Effector memory CD8-positive, alpha-beta T cell (primary cell): ENCODE measurements around the gene OPA3.

Experiments used
- ATAC-seq: fragments of 150-1000 bp; cut with Tn5 transposase; replicated peaks from 2 replicates; pipeline ENCODE4 v1.10.0; 2021; ENCODE audit warnings: mild to moderate bottlenecking, moderate library complexity
- DNase-seq, 3 experiments: peaks; one replicate each; pipeline ENCODE4 v3.0.0; 2021
- H3K27ac Mint-ChIP-seq, 2 donors: one replicate each; pipeline ENCODE4 v1.8.0; 2022; ENCODE audit warnings: mild to moderate bottlenecking in 2 of 2, mixed read lengths in 2 of 2, moderate library complexity in 2 of 2
- H3K27me3 Mint-ChIP-seq, 2 donors: one replicate each; pipeline ENCODE4 v1.8.0; 2022; ENCODE audit warnings: mixed read lengths in 2 of 2
- H3K36me3 Mint-ChIP-seq: one replicate; pipeline ENCODE4 v1.8.0; 2022; ENCODE audit warnings: mild to moderate bottlenecking, moderate library complexity, mixed read lengths; ENCODE audit not compliant: insufficient read depth
- H3K4me1 Mint-ChIP-seq, 2 donors: one replicate each; pipeline ENCODE4 v1.8.0; 2022; ENCODE audit warnings: low read depth in 2 of 2, mixed read lengths in 2 of 2
- H3K4me3 Mint-ChIP-seq, 2 donors: one replicate each; pipeline ENCODE4 v1.8.0; 2022; ENCODE audit warnings: mild to moderate bottlenecking in 2 of 2, mixed read lengths in 2 of 2, moderate library complexity in 2 of 2
- H3K9me3 Mint-ChIP-seq, 2 donors: one replicate each; pipeline ENCODE4 v1.8.0; 2022; ENCODE audit warnings: mixed read lengths in 2 of 2

Gene OPA3

DNA sequence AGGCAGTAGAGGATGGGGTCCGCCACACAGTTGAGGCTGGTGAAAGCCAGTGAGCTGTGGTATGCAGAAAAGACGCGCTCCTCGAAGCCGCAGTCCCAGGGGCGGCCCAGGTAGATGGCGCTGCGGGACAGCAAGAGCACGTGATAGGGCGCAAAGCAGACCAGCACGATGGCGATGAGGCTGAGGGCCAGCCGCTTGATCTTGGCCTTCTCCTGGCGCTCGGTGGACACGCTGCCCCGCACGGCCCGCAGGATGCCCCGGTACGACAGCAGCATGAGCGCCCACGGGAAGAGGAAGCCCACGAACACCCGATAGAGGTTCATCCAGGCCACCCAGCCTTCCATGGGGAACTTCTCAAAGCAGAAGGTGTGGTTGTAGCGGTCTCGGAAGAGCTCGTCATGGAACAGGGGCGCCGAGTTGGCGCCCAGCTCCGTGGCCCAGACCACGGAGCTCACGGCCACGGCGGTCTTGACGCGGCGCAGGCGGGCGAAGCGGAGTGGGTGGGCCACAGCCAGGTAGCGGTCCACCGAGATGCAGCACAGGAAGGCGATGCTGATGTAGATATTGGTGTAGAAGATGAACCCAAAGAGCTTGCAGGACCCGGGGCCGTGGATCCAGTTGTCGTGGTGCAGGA, 6.5 kb upstream of the OPA3 start:
- ATAC-seq = no peak
- Mint-ChIP-seq H3K9me3 (no peaks in the 10 kb centered on the region), H3K4me3 (no peak overlapping the region), H3K36me3 (no peaks in the 10 kb centered on the region), H3K4me1 (no peaks in the 10 kb centered on the region), H3K27me3 (peaks cover 33 to 45% of the 10 kb centered on the region in 2 donors), H3K27ac (no peak overlapping the region)
- DNase-seq = no peak

DNA sequence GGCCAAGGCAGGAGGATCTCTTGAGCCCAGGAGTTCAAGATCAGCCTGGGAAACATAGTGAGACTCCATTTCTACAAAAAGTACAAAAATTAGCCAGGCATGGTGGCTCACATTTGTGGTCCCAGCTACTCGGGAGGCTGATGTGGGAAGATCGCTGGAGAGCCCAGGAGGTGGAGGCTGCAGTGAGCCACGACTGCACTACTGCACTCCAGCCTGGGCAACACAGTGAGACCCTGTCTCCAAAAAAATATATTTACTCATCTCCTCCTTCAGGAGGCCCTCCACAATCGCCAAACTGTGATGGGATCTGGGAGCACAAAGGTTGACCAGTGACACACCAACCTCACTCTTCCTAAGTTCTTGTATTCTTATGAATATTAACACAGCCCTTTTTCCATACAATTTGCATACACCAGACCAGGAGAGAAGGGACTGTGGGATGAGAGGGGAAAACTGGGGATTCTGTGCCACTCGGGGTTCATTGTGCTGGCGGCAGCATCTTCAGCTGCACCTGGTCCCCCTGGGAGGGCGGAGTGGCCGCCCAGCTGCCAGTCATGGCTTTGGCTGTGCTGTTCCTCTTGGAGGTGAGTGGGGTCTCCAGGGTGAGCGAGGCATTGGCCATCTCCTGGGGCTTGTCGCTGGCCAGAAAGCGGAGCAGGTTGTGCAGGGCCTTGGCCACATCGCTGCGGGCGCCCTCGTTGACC, 5.8 kb upstream of the OPA3 start:
- Mint-ChIP-seq H3K27ac (no peak overlapping the region), H3K4me1 (no peaks in the 10 kb centered on the region), H3K36me3 (no peaks in the 10 kb centered on the region), H3K27me3 (peaks cover 31 to 39% of the 10 kb centered on the region in 2 donors), H3K4me3 (no peak overlapping the region), H3K9me3 (no peaks in the 10 kb centered on the region)
- DNase-seq (no peak), ATAC-seq (no peak)

DNA sequence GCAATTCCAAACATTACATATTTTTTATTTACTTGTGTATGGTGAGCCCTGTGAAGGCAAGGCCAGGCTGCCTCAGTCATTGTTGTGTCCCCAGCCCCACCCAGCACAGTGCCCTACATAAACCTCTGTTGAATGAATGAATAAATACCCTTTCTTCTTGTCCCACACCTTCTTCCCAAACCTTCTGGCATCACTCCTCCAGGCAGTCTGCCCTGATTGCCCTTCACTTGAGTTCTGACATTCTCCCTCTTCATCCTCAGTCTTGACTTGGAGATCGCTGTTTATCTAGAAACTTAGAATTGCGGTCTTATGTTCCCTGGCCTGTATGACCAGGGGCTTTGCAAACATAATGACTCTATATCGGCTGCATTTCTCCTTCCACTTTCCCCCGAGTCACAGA, 5.2 kb upstream of the OPA3 start:
- H3K4me1 Mint-ChIP-seq = peaks cover 6% of the 10 kb centered on the region in 2 donors
- H3K27ac Mint-ChIP-seq = no peak overlapping the region
- no peak for DNase-seq
- peaks cover 31 to 36% of the 10 kb centered on the region in 2 donors for H3K27me3 Mint-ChIP-seq
- no peaks in the 10 kb centered on the region for H3K9me3 Mint-ChIP-seq
- peaks cover 3% of the 10 kb centered on the region for H3K36me3 Mint-ChIP-seq
- no peak overlapping the region for H3K4me3 Mint-ChIP-seq
- ATAC-seq = no peak

GRCh38 chr19:45587873-45588272, 3.3 kb upstream of the OPA3 start:
- Mint-ChIP-seq H3K4me3 (no peak overlapping the region), H3K27ac (no peak overlapping the region), H3K4me1 (peaks cover 12 to 14% of the 10 kb centered on the region in 2 donors)

GRCh38 chr19:45585158-45585577, 566 bp upstream of the OPA3 start:
- Mint-ChIP-seq H3K4me1 (peaks cover 19% of the 10 kb centered on the region in 2 donors), H3K9me3 (no peaks in the 10 kb centered on the region), H3K4me3 (peak overlapping the region; percentile 90 to 92), H3K27me3 (peaks cover 7 to 9% of the 10 kb centered on the region in 2 donors), H3K27ac (peak overlapping the region; percentile 93 to 96), H3K36me3 (peaks cover 21% of the 10 kb centered on the region)
- DNase-seq (no peak), ATAC-seq (no peak)

More at GRCh38 chr19:45587873-45588272, 3.3 kb upstream of the OPA3 start:
- no peak for ATAC-seq
- no peak for DNase-seq
- Mint-ChIP-seq H3K36me3 (peaks cover 12% of the 10 kb centered on the region), H3K9me3 (no peaks in the 10 kb centered on the region), H3K27me3 (peaks cover 31 to 36% of the 10 kb centered on the region in 2 donors)

DNA sequence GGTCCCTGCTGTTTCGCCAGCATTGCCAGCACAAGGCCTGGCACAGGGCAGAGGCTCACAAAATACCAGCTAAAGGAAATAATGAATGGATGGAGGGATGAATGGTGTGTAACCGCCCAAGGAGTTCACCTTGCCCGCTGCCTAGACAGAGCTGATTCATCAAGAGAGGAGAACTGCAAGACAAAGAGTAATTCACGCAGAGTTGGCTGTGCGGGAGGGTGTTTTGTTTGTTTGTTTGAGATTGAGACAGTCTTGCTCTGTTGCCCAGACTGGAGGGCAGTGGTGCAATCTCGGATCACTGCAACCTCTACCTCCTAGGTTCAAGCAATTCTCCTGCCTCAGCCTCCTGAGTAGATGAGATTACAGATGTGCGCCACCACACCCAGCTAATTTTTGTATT, 3.0 kb downstream of the OPA3 start:
- no peak overlapping the region for H3K4me3 Mint-ChIP-seq
- H3K4me1 Mint-ChIP-seq = peaks cover 21 to 23% of the 10 kb centered on the region in 2 donors
- no peak for DNase-seq
- H3K36me3 Mint-ChIP-seq = peaks cover 21% of the 10 kb centered on the region
- no peak for ATAC-seq
- H3K9me3 Mint-ChIP-seq = no peaks in the 10 kb centered on the region
- H3K27ac Mint-ChIP-seq = peak overlapping the region; percentile 53 to 67
- no peaks in the 10 kb centered on the region for H3K27me3 Mint-ChIP-seq

- ATAC-seq (no peak), DNase-seq (no peak)
- Mint-ChIP-seq H3K27me3 (no peaks in the 10 kb centered on the region), H3K4me3 (no peak overlapping the region), H3K9me3 (no peaks in the 10 kb centered on the region), H3K4me1 (peaks cover 11 to 14% of the 10 kb centered on the region in 2 donors), H3K36me3 (peaks cover 9% of the 10 kb centered on the region), H3K27ac (peak overlapping the region in 1 of 2 donors; percentile 39)
Observed at GRCh38 chr19:45578861-45579260, 5.7 kb downstream of the OPA3 start.

GRCh38 chr19:45577111-45577905, 7.3 kb downstream of the OPA3 start:
- no peaks in the 10 kb centered on the region for H3K9me3 Mint-ChIP-seq
- no peaks in the 10 kb centered on the region for H3K27me3 Mint-ChIP-seq
- no peak for ATAC-seq
- peak overlapping the region in 1 of 2 donors; percentile 79 for H3K27ac Mint-ChIP-seq
- no peak overlapping the region for H3K4me3 Mint-ChIP-seq
- no peak for DNase-seq
- H3K36me3 Mint-ChIP-seq = peaks cover 9% of the 10 kb centered on the region
- H3K4me1 Mint-ChIP-seq = peaks cover 5 to 10% of the 10 kb centered on the region in 2 donors

GRCh38 chr19:45576682-45577081, 7.9 kb downstream of the OPA3 start:
- Mint-ChIP-seq H3K36me3 (peaks cover 8% of the 10 kb centered on the region), H3K27me3 (no peaks in the 10 kb centered on the region), H3K4me3 (no peak overlapping the region), H3K4me1 (peaks cover 3 to 10% of the 10 kb centered on the region in 2 donors), H3K27ac (peak overlapping the region in 1 of 2 donors; percentile 79), H3K9me3 (no peaks in the 10 kb centered on the region)
- DNase-seq = no peak
- no peak for ATAC-seq

DNA sequence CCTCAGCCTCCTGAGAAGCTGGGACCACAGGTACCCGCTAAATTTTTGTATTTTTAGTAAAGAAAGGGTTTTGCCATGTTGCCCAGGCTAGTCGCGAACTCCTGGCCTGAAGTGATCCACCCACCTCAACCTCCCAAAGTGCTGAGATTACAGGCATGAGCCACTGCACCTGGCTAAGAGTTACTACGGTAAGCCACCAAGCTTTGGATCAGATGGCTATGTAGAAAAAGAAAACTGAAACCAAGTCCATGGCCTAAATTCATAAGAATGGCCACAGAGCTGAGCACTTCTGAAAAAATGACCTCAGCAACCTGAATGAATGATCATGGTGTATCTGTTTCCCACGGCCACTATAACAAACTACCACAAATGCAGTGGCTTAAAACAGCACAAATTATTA, 9.4 kb downstream of the OPA3 start:
- Mint-ChIP-seq H3K4me1 (peaks cover 4 to 6% of the 10 kb centered on the region in 2 donors), H3K4me3 (no peak overlapping the region), H3K27ac (no peak overlapping the region), H3K36me3 (no peaks in the 10 kb centered on the region), H3K9me3 (no peaks in the 10 kb centered on the region), H3K27me3 (no peaks in the 10 kb centered on the region)
- ATAC-seq = no peak
- DNase-seq = no peak

DNA sequence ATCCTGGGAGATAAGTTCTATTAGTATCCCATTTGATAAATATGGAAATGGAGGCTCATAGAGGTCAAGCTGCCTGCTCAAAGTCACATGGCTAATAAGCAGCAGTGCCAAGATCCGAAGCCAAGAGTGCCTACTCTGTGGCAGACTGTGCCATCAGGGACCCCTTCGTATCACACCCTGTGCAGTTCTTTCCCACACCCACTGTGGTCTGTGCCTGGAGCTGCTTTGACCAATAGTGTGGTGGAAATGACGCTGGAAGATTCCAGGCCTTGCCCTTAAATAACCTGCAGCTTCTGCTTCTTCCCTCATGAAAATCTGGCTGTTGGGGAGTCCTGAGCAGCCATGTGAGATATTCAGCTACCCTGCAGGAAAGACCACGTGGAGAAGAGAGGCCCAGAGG, 10.1 kb downstream of the OPA3 start:
- H3K27ac Mint-ChIP-seq = no peak overlapping the region
- peaks cover 11% of the 10 kb centered on the region in 2 donors for H3K4me1 Mint-ChIP-seq
- H3K27me3 Mint-ChIP-seq = no peaks in the 10 kb centered on the region
- DNase-seq = no peak
- H3K36me3 Mint-ChIP-seq = no peaks in the 10 kb centered on the region
- H3K4me3 Mint-ChIP-seq = no peak overlapping the region
- no peak for ATAC-seq
- no peaks in the 10 kb centered on the region for H3K9me3 Mint-ChIP-seq

GRCh38 chr19:45571457-45572220, 13.0 kb downstream of the OPA3 start:
- H3K4me1 Mint-ChIP-seq = peaks cover 7 to 9% of the 10 kb centered on the region in 2 donors

More at GRCh38 chr19:45571457-45572220, 13.0 kb downstream of the OPA3 start:
- Mint-ChIP-seq H3K27me3 (no peaks in the 10 kb centered on the region), H3K27ac (no peak overlapping the region), H3K9me3 (no peaks in the 10 kb centered on the region), H3K4me3 (no peak overlapping the region), H3K36me3 (no peaks in the 10 kb centered on the region)
- DNase-seq = no peak
- no peak for ATAC-seq
